ENCODE measurements around the gene ZNF625.

ZNF625 gene

GRCh38 chr19:12139269-12139668, 17.3 kb downstream of the ZNF625 start:
- peak overlapping the region; percentile 90 for H3K4me3 ChIP-seq (ENCODE audit: low read depth, low read length)
- TF ChIP-seq, protein P1, sequence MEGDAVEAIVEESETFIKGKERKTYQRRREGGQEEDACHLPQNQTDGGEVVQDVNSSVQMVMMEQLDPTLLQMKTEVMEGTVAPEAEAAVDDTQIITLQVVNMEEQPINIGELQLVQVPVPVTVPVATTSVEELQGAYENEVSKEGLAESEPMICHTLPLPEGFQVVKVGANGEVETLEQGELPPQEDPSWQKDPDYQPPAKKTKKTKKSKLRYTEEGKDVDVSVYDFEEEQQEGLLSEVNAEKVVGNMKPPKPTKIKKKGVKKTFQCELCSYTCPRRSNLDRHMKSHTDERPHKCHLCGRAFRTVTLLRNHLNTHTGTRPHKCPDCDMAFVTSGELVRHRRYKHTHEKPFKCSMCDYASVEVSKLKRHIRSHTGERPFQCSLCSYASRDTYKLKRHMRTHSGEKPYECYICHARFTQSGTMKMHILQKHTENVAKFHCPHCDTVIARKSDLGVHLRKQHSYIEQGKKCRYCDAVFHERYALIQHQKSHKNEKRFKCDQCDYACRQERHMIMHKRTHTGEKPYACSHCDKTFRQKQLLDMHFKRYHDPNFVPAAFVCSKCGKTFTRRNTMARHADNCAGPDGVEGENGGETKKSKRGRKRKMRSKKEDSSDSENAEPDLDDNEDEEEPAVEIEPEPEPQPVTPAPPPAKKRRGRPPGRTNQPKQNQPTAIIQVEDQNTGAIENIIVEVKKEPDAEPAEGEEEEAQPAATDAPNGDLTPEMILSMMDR (conservative IDR thresholded peaks at IDR 0.05; ENCODE audit: low read depth, low read length): no peak
- DNase-seq (ENCODE audit: low read depth): peak; percentile 13

GRCh38 chr19:12137221-12137940, 19.2 kb downstream of the ZNF625 start:
- TF ChIP-seq, protein P1 (conservative IDR thresholded peaks at IDR 0.05; ENCODE audit: low read depth, low read length): peak; percentile 27
- H3K4me3 ChIP-seq (ENCODE audit: low read depth, low read length): no peak overlapping the region
- DNase-seq (ENCODE audit: low read depth): peak; percentile 9

- TF ChIP-seq, protein P1 (conservative IDR thresholded peaks at IDR 0.05; ENCODE audit: low read depth, low read length): no peak
- H3K4me3 ChIP-seq (ENCODE audit: low read depth, low read length): no peak overlapping the region
- peak; percentile 23 for DNase-seq (ENCODE audit: low read depth)
Measured at GRCh38 chr19:12133069-12133468, 23.5 kb downstream of the ZNF625 start.

DNA sequence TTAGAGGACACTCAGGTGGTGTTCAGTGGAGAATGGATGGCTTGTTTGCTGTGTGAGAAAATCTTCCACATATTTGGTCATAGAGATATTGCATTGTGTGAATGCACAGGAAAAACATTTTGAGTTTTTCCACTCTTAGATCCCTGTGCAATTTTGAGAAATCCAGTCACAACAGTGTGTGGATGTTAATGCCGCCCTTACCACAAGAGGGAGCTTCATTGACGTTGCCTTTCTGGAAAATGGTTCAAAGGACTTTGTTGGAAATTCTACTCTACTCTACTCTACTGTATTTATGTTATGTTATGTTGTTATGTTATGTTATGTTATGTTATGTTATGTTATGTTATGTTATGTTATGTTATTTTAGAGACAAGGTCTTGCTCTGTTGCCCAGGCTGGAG, 29.8 kb downstream of the ZNF625 start:
- DNase-seq (ENCODE audit: low read depth): peak; percentile 26
- TF ChIP-seq, protein P1 (conservative IDR thresholded peaks at IDR 0.05; ENCODE audit: low read depth, low read length): peak; percentile 55
- H3K4me3 ChIP-seq (ENCODE audit: low read depth, low read length): no peak overlapping the region

GRCh38 chr19:12117201-12117970, 39.1 kb downstream of the ZNF625 start:
- no peak for DNase-seq (ENCODE audit: low read depth)
- TF ChIP-seq, protein P1 (conservative IDR thresholded peaks at IDR 0.05; ENCODE audit: low read depth, low read length): no peak
- no peak overlapping the region for H3K4me3 ChIP-seq (ENCODE audit: low read depth, low read length)

GRCh38 chr19:12113121-12113520, 43.4 kb downstream of the ZNF625 start:
- no peak for DNase-seq (ENCODE audit: low read depth)
- H3K4me3 ChIP-seq (ENCODE audit: low read depth, low read length): no peak overlapping the region
- TF ChIP-seq, protein P1 (conservative IDR thresholded peaks at IDR 0.05; ENCODE audit: low read depth, low read length): no peak

Measured in choroid plexus epithelial cell (primary cell).